ENCODE data around the gene C14orf180. TPM values are rescaled to one million over a fixed set of nuclear protein-coding genes. Genes with fewer than 3 reads are reported as not detected.

The C14orf180 gene
- polyA plus RNA-seq, 2 of the 4 experiments (the other 2 are of a cell fraction): not detected

DNA sequence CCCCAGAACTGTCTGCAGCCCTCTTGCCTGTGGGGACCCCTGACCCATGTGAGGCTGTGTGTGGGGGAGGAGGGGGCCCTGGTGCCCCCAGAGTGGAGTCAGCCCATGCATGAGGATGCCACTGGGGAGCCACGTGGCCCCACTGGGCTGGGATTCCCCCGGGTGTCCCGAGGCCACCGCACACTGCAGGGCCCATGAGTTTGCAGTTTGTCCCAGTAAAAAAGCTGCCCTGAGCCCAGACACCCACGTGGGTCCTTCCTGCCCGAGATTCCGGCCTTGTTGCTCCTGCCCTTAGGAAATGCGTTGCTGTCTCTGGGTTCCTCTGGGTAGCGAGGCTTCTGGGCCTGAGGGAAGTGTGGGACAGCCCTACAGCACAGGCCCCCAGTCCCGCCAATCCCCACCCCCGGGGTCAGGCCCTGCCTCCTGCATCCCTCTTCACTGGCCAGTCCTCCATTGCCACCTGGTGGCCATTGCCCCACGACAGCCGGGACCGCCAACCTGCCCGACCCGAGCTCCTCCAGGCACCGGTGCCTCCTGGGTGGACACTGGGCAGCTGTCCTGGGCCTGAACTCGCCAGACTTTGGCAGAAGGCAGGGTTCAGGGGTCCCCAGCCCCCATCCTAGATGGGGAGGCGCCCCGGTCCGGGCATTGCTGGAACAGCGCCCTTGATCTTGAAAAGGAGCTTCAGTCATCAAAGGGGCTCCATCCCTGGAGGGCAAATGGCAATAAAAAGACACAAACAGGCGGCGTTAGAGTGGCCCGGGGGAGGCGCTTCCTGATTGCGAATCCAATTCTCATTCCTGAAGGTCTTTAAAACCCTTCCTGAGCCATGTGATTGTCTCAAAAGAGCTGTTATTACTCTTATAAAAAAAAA lies 15.6 kb upstream of the C14orf180 start:
- 8% methylated on average over 20 of the region's 27 CpGs for WGBS (ENCODE audit: missing lambda C conversion rate)
- peak overlapping the region; percentile 55 for H3K4me2 ChIP-seq
- ChIA-PET POLR2A (interaction anchor here (1.2 kb wide), 1 partner anchor 10 kb away, joined by 3 read pairs; no protein-coding TSS in a partner anchor), CTCF (interaction anchor here (0.5 to 12.1 kb wide), 66 partner anchors 9 to 755 kb away, joined by 3 to 112 read pairs (median 4); partner anchors contain the start of genes C14orf180 and TMEM179)
- TF ChIP-seq RAD21 (conservative IDR thresholded peaks at IDR 0.05 in 1 of 2, IDR thresholded peaks at IDR 0.05 in 1 of 2): peak; percentile 95
- TF ChIP-seq MAFK (IDR thresholded peaks at IDR 0.05; ENCODE audit: partially characterized antibody): no peak
- TF ChIP-seq MAZ (IDR thresholded peaks at IDR 0.05; ENCODE audit: borderline replicate concordance, low read depth, low read length): no peak
- peak; percentile 92 for TF ChIP-seq SMC3 (IDR thresholded peaks at IDR 0.05)
- TF ChIP-seq, protein P1, sequence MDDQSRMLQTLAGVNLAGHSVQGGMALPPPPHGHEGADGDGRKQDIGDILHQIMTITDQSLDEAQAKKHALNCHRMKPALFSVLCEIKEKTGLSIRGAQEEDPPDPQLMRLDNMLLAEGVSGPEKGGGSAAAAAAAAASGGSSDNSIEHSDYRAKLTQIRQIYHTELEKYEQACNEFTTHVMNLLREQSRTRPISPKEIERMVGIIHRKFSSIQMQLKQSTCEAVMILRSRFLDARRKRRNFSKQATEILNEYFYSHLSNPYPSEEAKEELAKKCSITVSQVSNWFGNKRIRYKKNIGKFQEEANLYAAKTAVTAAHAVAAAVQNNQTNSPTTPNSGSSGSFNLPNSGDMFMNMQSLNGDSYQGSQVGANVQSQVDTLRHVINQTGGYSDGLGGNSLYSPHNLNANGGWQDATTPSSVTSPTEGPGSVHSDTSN (IDR thresholded peaks at IDR 0.05): no peak
- no peak for TF ChIP-seq CEBPB (IDR thresholded peaks at IDR 0.05)
- TF ChIP-seq, protein P2, sequence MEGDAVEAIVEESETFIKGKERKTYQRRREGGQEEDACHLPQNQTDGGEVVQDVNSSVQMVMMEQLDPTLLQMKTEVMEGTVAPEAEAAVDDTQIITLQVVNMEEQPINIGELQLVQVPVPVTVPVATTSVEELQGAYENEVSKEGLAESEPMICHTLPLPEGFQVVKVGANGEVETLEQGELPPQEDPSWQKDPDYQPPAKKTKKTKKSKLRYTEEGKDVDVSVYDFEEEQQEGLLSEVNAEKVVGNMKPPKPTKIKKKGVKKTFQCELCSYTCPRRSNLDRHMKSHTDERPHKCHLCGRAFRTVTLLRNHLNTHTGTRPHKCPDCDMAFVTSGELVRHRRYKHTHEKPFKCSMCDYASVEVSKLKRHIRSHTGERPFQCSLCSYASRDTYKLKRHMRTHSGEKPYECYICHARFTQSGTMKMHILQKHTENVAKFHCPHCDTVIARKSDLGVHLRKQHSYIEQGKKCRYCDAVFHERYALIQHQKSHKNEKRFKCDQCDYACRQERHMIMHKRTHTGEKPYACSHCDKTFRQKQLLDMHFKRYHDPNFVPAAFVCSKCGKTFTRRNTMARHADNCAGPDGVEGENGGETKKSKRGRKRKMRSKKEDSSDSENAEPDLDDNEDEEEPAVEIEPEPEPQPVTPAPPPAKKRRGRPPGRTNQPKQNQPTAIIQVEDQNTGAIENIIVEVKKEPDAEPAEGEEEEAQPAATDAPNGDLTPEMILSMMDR (IDR thresholded peaks at IDR 0.05): peak; percentile 84
- no peak for TF ChIP-seq RCOR1 (IDR thresholded peaks at IDR 0.05; ENCODE audit: low read depth, low read length)
- ATAC-seq (peak; percentile 72 to 92), FAIRE-seq (no peak), DNase-seq (ENCODE audit: low read depth in 1 of 2, low spot score in 1 of 2) (peak; percentile 77 to 95)
- H3K4me3 ChIP-seq: no peak overlapping the region
- H3K27ac ChIP-seq: peak overlapping the region in 1 of 2 experiments; percentile 56; a peak in 3 of 6 replicates
- no peaks in the 10 kb centered on the region for H3K9me3 ChIP-seq
- peaks cover 9% of the 10 kb centered on the region; the same call in 2 of the 3 replicates for H3K4me1 ChIP-seq

DNA sequence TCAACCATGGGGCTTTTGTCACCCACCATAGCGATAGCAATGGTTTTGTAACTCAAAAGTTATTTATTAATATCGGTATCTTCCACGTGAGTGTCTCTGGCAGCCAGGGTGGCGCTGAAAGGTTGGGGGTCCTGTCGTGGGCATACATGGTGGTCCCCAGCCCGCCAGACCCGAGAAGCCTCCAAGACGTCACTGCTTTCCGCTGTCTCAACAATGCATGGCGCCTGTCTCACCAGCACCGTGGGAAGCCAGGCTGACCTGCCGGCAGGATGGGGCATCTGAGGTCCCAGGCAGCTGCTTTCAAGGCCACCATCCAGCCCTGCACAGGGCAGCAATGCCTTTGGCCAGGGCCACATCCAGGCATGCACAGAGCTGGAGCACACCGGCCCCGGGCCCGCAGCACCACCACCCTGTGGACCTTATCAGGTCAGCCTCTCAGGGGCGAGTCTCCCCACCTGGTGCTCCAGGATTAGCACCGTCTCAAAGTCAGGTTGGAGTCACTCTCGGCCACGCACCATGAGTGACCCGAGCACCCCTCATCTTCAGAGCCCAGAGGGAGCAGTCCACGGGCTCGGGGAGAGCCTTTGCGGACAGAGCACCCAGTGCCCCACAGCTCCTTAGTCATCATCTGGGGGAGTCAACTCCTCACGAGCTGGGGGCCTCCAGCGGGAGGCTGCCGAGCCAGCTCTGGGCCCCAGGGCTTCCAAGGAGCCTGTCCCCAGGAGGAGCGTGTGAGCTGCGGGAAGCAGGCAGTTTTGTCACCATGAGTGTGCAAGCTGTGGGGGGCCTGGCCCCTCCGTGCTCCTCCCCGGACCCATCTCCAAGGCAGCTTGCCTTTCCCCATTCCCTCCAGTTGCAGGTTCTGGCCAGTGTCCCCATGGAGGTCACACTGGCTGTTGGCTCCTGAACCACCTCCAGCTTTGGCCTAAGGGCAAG lies 14.6 kb upstream of the C14orf180 start:
- ATAC-seq: peak in 1 of 2 experiments; percentile 4; a peak in 1 of 6 replicates
- no peak overlapping the region for H3K27ac ChIP-seq
- no peaks in the 10 kb centered on the region for H3K9me3 ChIP-seq
- CTCF ChIA-PET: interaction anchor here (0.6 to 12.1 kb wide), 65 partner anchors 8 to 756 kb away, joined by 3 to 112 read pairs (median 4); partner anchors contain the start of genes C14orf180 and TMEM179
- peaks cover 9% of the 10 kb centered on the region; the same call in 2 of the 3 replicates for H3K4me1 ChIP-seq
- H3K4me2 ChIP-seq: no peak overlapping the region
- no peak for FAIRE-seq
- TF ChIP-seq HDAC2 (IDR thresholded peaks at IDR 0.05) (no peak), PHF8 (IDR thresholded peaks at IDR 0.05; ENCODE audit: borderline replicate concordance, low read depth) (no peak), RFX5 (IDR thresholded peaks at IDR 0.05) (no peak), FOSB (CRISPR knock-in tag; IDR thresholded peaks at IDR 0.05) (no peak), HOXA7 (CRISPR knock-in tag; IDR thresholded peaks at IDR 0.05) (no peak)
- TF ChIP-seq, protein P3, sequence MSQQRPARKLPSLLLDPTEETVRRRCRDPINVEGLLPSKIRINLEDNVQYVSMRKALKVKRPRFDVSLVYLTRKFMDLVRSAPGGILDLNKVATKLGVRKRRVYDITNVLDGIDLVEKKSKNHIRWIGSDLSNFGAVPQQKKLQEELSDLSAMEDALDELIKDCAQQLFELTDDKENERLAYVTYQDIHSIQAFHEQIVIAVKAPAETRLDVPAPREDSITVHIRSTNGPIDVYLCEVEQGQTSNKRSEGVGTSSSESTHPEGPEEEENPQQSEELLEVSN (IDR thresholded peaks at IDR 0.05; ENCODE audit: borderline replicate concordance, low read depth): no peak
- POLR2A ChIA-PET: interaction anchor here (1.2 kb wide), 1 partner anchor 11 kb away, joined by 3 read pairs; no protein-coding TSS in a partner anchor
- WGBS (ENCODE audit: missing lambda C conversion rate): 43% methylated on average over 20 of the region's 30 CpGs
- no peak for DNase-seq (ENCODE audit: low read depth in 1 of 2, low spot score in 1 of 2)
- no peak overlapping the region for H3K4me3 ChIP-seq
